Measurements from ENCODE around the gene METTL17.
"Not testable (repeated sequence)": the region's sequence is repeated elsewhere in the genome, so short reads cannot be mapped to it uniquely, and the experiment has no call there.

The METTL17 gene

DNA sequence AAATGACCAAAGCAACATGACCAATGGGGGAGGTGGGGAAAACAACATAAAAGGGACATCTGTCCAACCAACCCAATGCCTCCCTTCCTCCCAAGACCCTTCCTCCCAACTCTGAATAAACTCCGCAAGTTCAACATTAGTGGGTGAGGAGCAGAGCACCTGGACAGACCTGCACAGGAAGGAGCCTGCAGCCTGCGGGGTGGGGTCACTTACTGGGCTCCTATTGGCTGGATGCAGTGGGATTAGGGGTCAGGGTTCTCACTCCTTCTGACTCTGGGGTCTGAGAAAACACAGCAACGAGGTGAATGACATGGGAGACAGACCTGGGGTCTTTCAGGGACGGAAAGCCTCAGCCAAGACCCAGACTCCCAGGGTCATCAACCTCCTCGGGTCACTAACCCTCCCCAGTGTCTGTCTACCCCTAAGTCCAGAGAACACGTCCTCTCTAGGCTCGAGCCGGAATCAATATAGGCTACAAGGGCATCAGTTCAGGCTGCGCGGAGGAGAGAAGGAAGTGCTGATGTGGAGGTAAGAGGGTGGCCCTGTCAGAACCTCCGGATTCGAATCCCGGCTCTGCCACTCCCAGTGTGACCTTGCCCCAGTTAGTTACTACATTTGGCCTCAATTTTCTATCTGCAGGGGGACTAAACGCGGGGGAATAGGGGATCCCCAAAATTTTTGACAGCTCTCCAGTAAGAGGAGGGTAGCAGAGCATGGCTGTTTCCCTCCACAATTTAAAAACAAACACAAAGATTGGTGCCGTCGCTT lies 34.2 kb downstream of the METTL17 start:
- no peak for DNase-seq

DNA sequence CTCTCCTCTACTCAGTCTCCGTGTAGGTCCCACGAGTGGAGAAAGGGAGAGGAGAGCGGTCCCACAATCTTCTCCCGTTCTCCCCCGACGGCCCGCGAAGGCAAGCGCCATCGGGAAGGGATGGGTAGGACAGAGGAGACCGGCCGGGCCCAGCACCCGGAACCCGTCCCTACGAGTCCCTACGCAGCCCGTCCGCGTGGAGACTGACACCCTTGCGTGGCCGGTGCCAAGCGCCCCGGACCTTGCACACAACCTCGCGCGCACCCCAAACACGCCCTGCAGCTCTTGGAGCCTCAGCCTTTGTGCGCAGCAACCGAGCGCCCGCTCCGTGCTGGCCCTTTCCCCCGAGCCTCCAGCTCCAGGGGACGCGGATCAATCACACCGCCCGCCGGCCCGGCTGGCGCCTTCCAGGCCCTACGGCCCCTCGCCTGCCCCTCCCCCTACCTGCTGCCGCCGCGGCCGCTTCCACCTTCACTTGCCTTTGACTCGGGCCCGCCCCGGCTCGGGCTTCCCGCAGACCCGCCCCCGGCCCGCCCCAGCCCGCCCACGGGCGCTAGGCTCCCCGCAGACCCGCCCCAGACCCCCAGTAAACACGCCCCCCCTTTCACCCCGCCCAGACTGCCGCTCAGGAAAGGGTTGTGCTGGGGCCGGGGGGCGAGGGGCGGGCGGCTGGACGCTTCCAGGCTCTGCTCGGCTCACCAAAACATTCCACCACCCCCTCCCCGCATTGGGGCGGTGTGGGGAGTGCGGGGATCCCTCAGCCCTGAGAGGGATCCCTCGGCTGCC lies 35.0 kb downstream of the METTL17 start, which contains the start of gene NDRG2:
NDRG2 (minus strand) TSS at position 477 of the 786 bp plus-strand sequence. CDS start 1,746 bp downstream, outside the sequence.
- peak in 54 of 56 donors; percentile 40 to 88 (median 72) for DNase-seq

DNA sequence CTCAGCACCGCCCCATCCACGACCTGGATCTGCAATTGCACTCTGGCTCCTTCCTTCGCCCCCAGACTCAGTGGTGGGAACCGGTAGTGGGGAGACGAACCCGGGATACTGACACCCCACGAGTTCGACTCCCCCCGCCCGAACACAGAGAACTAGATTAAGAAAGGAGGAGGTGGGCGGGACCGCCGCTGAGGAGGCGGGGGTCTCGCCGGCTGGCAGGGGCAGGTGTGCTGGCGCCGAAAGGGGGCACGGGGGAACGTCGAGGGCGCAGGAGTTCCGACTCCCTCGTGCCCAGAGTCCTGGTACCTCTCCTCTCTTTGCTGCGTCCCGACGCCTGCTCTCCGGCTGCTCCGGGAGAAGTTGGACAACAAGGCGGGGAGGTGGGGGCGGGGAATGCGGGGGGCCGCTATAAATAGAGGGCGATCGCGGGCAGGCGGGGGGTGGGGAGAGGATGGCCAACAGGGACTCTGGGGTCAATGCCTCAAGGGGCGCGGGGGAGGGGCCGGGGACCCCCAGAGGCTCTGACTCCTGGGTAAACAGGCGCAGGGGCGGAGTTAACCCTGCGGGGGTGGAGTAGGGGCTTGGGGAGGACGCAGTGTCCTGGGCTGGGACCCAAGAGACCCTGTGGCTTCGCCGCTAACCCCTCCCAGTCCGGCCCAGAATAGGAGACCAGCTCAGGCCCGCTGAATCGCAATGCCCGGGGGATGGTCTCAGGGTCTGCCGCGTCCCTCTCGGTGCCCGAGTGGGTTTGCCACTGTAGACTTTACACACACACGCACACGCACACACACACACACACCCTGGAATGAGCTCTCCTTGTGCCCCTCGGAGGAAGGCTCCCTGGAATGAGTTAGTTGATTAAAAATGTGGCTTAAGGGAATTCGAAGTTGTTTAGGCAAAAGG lies 35.8 kb downstream of the METTL17 start:
- DNase-seq = peak in 55 of 56 donors; percentile 39 to 95 (median 85)

DNA sequence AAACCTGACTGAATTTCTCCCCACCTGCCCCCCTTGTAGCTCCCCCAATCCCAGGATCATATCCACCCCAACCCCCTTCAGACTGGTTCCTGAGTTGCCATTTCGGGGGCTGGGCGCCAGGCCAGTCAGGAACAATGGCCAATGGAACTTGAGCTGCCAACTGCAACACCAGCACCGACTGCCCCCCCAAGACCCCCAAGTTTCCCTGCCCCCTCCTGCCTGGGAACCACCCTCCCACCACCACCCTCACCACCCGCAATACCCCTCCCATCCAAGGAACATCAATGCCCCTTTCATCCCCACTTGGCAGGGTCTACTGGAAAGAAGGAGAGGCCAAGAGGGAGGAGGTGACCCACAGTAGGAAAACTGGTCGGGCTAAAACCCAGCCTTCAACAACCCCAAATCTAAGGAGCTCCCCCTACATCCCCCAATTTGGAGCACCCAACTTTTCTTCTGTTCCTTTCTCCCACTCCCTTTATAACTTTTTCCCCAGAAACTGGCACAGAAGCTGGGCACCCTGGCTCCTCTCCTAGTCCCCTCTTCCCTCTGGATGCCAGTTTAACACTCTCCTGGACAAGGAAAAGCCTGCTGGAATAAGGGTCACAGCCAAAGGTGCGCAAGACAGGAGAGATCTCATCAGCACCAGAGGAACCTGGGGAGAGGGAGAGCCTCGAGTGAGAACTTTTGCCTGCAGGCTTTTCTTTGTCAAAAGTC lies 36.7 kb downstream of the METTL17 start:
- peak in 54 of 56 donors; percentile 43 to 93 (median 81) for DNase-seq

DNA sequence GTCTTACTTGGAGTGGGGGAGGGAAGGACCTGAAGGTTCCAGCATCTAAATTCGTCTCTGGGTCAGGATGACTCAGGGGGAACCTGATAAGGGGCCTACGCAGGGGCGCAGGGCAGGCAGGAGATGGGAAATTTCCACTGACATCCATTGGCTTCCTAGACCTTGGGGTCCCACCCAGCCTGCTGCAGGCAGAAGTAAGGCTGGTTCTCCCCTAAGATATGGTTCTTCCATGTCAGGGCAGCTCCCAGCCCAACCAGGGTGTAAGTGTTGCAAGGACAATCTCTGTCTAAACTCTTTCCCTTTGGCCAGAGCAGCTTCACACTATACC lies 37.2 kb downstream of the METTL17 start:
- DNase-seq = peak in 3 of 56 donors; percentile 31 to 44 (median 40)

DNA sequence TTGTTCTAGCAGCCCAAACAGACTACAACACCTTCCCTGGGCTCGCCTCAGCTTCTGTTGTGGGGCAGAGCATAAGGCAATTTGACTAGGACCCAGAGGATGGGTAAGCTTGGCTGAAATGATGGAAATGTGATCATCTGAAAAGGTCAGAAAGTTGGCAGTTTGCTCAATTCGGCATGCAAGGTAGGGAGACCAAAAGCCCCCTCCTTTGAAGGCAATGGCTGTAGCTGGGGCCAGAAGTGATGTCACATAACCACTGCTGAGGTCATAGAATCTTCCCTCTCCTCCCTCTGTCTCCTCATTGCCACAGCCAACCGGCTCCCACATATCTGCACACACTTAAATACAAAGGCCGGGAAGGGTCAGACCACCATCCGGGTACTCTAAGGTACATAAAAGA lies 40.1 kb downstream of the METTL17 start, which contains the start of gene TPPP2:
TPPP2 (plus strand) TSS at position 301 of the 400 bp plus-strand sequence. CDS start 365 bp downstream, outside the sequence.
- DNase-seq = no peak

DNA sequence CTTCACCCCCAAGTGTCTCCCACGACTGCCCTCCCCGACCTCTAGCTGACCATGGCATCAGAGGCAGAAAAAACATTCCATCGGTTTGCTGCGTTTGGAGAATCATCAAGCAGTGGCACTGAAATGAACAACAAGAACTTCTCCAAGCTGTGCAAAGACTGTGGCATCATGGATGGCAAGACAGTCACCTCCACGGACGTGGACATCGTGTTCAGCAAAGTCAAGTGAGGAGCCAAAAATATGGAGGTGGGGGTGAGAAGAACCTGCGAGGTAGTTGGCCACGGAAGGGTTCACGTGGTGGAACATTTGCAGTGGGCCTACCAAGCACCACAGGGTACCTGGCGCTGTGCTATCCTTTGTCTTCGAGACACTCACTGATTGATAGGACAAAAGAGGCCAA lies 40.8 kb downstream of the METTL17 start:
- no peak for DNase-seq

DNA sequence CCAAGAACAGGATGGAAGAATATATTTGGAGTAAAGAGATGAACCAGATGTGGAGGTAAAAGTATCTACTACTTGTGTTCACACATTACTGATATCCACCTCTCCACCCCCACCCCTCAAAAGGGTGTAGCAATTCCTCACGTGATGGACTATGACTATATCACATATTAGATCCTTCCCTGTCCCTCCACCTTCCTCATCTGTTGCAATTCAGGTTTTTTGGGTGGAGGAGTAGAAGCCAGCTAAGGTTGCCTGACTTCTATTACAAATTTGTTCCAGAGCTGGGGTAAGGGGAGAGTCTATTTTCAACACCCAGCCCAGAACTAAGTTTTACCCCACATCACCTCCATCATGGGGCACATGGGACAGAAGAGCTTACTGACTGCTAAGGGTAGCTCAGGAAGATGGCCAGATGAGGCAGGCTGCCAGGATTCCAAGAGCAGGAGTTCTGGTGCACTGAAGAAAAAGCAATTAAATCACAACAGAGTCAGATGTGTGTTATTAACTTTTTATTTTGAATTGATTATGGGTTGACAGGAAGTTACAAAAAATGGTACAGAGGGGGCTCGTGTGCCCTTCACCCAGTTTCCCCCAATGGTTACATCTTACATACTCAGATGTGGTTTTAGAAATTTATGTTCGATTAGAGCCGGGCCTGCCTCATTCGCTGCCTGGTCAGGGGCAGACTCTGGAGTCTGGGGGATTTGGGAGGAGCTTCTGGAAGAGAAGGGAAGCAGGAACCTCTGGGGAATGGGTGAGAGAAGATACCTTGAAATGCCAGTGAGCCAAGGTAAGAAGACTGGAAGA lies 42.7 kb downstream of the METTL17 start:
- DNase-seq = peak in 1 of 56 donors; percentile 9

DNA sequence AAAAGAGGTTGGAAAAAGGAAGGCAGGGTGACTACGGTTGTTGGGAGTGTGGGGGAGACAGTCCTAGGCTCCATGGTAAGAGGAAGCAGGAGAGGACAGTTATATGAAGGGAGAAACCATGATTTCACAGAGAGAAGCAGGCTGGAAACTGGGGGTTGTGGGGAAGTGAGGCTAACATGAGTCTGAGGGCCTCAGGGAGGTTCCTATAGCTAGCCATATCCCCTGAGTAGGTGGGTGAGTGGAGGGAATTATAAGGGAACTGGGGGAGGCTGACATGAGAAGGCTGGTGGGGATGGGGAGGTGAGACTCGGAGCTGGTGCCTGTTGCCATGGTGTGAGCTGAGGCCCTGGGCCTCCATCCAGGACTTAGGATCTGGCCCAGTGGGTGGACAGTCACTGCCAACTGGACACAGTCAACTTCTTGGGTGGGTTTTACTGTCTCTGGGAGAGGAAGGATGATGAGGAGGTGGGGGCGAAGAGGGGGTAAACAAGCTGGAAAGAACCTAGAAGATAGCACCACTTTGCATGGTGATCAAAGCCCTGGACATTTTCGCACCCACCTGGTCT lies 43.4 kb downstream of the METTL17 start:
- DNase-seq = peak in 6 of 56 donors; percentile 10 to 31 (median 12)

DNA sequence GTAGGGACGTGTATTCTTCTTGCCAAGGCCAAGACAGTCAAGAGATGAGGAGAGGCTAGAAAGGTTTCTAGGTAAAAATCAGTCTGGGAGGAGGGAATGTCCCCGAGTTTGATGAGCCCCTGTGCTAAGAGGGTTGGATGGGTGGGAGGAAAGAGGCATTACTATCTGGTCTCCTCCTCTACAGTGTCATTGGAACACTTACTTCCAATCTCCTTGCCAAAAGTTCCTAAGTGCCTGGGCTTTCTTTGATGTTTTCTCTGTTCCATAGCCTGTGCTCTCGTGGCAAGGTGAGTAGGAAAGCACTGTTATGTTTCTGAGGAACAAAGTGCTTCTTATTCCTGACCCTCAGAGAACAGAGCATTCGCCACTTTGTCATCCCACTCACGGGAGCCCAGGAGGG lies 44.9 kb downstream of the METTL17 start, which contains the start of gene RNASE13:
RNASE13 (minus strand) TSS at position 101 of the 400 bp plus-strand sequence. CDS start 519 bp downstream, outside the sequence.
- DNase-seq = no peak

DNA sequence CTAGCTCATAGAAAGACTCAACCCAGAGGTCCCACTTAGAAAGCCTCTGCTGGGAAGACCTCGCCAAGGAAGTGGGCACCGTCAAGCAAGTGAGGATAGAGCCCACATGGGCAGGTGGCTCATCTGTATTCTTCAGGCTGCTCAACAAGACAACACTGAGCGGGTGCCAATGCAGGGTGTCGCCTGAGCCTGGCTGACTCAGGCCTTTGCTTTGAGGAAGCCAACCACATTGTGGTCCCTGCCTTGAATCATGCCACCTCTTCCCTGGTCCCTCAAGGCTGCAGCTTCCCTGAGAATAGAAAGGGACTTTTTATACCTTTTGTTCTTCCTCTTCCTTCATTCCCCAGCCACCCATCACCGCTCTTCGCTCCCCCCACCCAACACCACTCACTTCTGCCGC lies 47.0 kb downstream of the METTL17 start:
- peak in 5 of 56 donors; percentile 6 to 24 (median 12) for DNase-seq

DNA sequence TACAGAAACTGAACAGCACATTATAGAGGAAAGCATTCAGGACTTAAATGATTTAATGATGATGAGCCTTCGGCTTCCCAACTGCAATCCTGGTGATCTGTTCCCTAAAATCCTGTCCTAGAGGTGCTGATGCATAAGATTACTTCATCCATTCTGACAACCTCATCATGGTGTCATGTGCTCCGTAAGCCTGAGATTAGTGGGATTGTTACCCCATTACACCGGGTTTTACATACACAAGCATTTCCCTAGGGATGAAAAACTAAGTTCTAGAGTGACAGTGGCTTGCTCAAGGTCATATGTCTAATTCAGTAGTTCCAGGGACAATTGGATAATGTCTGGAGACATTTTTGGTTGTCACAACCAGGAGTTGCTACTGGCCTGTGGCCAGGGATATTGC lies 47.4 kb downstream of the METTL17 start:
- no peak for DNase-seq

DNA sequence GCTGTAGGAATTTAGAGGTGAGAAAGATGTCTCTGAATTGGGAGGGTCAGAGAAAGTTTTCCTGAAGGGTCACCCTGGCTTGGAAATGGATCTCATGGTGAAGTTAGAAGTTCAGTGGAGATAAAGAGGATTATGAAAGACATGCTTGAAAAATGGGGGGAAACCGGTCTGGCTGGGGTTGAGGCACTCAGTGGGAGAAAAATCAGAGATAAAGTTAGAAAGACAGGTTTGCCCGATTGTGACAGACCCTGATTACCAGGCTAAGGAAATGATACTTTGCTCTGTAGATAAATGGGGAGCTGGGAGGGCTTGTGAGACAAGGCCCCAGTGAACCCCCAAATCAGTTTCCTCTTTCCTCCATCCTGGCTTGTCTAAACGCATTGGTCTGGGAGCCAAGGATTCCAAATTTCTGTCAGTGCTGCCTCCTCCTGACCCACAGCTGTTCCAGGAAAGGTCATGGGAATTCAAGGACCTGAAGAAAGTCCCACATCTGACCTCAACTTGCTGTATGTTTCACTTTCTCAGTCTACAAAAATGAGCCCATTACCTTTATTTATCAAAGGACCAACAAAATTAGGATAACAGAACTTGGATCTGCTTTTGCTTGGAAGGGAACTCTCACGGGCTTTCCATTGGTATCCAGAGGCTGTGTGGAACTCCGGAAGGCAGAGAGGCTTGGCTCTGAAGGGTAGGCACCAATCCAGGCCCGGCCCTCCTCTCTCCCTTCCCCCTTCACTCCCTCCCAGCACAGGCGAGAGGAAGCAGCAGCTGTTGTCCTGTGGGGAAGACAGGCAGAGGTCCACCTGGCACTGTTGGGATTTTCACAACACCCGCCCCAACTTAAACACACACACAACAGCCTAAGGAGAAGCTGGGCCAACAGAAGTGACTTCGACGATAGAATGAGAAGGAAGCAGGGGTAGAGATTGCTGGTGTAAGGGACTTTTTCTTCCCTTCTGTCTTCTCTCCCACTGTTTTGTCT lies 49.0 kb downstream of the METTL17 start:
- peak in 54 of 56 donors; percentile 21 to 90 (median 73) for DNase-seq

DNA sequence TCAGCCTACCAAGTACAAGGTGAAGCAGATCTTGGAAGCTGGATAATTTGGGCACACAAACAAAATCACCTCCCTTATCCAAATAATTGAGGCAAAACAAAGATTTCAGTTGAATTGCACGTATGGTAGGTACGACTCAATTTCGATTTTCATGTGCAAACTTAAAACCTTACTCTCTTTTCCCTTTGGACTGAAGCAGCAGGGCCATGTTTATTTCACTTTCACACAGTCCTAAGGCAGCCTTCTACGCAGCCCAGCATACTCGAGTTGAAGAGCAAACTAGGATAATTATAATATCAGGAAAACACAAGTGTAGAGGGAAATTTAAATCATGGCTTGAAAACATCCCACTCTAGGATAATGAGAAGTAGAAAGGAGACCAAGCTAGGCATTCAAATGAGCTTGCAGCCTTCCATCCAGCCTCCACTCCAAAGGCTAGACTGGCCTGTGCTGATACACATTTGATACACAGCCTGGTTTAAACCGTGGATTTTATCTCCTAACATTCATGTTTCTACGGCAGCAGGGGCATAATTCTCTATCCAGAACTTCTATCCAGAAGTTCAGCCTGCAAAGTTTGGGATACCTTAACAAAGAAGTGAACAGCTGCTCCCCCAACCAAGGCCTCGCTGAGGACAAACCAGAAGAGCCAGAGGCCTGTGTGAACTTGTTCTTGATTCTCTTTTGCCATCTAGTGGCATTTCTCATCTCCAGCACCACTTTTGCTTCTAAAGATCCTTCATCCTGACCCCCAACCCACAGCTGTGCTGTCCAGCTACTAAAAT lies 50.0 kb downstream of the METTL17 start:
- DNase-seq = peak in 43 of 56 donors; percentile 13 to 77 (median 37)

DNA sequence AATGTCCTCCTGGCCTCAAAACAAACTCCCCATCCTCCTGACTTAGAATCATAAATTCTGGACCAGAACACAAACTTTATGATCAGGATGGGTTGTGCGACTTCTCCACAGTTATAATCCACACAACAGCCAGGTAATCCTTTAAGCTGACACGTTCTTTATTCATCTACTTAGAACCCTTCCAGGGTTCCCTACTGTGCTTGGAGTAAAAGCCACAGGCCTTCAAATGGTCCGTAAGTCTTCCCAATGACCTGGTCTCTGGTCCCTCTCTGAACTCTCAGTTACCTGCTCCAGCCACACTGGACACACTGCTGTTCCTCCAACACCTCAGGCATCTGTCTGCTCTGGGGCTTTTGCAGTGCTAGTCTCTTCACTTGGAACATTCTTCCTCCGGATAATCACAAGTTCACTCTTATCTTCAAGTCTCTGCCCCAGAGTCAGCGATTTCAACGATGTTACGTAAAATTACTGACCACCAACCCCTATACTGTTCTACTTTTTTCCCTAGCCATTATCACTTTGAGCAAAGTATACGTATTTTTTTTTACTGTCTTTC lies 50.7 kb downstream of the METTL17 start:
- DNase-seq = no peak

DNA sequence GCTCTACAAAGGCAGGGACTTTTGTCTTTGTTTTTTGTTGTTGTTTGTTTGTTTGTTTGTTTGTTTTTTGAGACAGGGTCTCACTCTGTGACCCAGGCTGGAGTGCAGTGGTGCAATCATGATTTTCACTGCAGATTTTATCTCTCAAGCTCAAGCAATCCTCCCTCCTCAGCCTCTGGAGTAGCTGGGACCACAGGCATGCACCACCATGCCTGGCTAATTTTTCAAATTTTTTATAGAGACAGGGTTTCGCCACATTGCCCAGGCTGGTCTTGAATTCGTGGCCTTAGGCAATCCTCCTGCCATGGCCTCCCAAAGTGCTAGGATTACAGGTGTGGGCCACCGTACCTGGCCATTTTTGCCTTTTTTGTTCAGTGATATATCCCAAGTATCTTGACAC lies 51.2 kb downstream of the METTL17 start:
- not testable (repeated sequence) for DNase-seq

Measured in amygdala (tissue), 56 donors.